Fibroblast of mammary gland (primary cell): ENCODE measurements around the gene STAMBP.

Experiments used
- DNase-seq: peaks from one replicate; pipeline ENCODE4 v3.0.0-alpha.2; 2010; ENCODE audit warnings: low read depth
- H3K4me3 ChIP-seq: 2 replicates; pipeline ENCODE4 v1.5.1; 2011; ENCODE audit warnings: low read depth, mild to moderate bottlenecking, low read length, moderate library complexity; ENCODE audit not compliant: control insufficient read depth
- TF ChIP-seq, protein P1 (sequence below): conservative IDR thresholded peaks from 2 replicates; pipeline ENCODE4 v1.5.1; 2011; ENCODE audit warnings: low read depth, low read length, inconsistent platforms; ENCODE audit not compliant: control insufficient read depth, insufficient read depth

STAMBP gene

DNA sequence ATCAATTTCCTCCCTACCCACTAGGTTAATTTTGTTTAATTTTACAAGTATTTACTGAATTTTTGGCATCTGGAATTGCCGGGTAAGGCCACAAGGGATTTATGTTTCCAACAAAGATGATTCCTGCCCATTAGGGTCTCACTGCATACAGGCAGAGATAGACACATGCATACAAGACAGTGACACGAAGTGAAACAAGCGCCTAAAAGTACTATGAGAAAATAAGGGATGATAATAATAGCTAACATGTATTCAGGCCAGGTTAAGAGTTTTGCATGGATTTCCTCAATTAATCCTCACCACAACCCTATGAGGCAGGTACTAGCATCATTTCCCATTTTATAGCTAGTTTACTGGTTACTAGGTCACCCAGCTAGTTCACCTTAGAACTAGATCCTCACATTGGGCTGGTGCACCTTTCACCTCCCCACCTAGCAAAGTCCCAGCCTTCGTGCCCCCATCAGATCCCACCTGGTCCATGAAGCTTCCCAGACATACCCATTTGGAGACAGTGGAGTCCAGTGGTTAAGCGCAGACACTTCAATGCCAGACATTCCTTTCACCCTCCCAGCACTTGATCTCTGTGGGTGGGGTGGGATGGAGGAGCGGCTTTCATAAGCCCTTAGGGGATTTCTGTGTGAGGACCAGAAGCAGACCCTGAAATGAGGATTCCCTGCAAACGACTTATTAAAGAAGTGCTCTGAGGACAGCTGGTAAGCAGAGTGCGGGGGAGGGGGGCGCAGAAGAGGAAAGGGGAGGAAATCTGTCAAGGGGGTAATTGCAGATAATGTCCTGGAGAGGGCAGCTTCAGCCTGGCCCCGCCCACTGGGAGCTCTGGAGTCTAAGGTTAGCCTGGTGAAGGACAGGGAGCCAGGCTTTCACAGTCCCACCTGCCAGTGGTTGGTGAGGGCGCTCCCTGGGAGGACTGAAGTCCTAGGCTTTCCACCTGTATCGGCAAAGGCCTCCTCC, 92.1 kb downstream of the STAMBP start:
- H3K4me3 ChIP-seq: no peak overlapping the region
- TF ChIP-seq, protein P1, sequence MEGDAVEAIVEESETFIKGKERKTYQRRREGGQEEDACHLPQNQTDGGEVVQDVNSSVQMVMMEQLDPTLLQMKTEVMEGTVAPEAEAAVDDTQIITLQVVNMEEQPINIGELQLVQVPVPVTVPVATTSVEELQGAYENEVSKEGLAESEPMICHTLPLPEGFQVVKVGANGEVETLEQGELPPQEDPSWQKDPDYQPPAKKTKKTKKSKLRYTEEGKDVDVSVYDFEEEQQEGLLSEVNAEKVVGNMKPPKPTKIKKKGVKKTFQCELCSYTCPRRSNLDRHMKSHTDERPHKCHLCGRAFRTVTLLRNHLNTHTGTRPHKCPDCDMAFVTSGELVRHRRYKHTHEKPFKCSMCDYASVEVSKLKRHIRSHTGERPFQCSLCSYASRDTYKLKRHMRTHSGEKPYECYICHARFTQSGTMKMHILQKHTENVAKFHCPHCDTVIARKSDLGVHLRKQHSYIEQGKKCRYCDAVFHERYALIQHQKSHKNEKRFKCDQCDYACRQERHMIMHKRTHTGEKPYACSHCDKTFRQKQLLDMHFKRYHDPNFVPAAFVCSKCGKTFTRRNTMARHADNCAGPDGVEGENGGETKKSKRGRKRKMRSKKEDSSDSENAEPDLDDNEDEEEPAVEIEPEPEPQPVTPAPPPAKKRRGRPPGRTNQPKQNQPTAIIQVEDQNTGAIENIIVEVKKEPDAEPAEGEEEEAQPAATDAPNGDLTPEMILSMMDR: peak; percentile 30
- DNase-seq: no peak

DNA sequence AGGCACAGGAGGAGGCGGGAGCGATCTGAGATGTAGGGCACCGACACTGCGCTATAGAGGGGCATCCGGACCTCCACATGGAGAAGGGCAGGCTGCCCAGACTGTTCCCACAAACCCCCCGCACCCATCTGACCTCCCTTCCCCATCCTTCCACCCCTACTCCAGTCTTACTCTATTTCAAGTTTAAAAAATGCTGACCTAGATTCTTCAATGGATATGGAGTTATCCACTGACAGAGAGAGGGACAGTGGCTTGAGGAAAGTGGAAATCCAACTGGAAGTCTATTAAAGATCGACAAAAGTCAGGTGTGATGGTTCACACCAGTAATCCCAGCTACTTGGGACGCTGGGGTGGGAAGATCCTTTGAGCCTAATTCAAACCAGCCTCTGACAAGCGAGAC, 92.8 kb downstream of the STAMBP start:
- H3K4me3 ChIP-seq: no peak overlapping the region
- TF ChIP-seq, protein P1: no peak
- DNase-seq: no peak

DNA sequence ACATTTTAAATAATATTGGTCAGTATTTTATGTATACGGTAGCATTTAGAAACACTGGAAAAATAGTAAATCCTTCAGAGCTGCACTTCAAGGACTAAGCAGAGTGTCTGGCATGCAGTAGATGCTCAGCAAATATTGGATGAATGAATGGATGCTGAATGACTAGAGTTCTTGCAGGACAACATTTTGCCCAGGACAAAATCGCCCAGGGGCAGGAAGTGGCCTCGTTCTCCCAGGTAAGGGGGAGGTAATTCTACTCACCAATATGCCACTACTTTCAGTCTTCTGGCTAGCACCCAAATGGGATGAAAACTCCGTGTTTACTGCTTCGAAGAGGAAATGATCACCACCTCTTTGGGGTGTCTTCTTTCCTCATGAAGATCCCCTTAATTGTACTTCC, 93.9 kb downstream of the STAMBP start:
- DNase-seq: no peak
- no peak overlapping the region for H3K4me3 ChIP-seq
- TF ChIP-seq, protein P1: no peak
